Fibroblast of lung (primary cell): ENCODE results near the gene MROH2B.

Experiments used
- EZH2 ChIP-seq: IDR thresholded peaks from 2 replicates; pipeline ENCODE4 v1.5.1; 2012; ENCODE audit warnings: low read length, control low read depth, mild to moderate bottlenecking; ENCODE audit errors: missing control alignments
- TF ChIP-seq, protein P1 (sequence below), 2 donors: IDR thresholded peaks in 1 of 2; conservative IDR thresholded peaks in 1 of 2; 1 replicate in 1 of 2; 2 replicates in 1 of 2; pipeline ENCODE4 v1.5.1; 2011 to 2012; ENCODE audit warnings: low read length in 2 of 2, control low read depth in 1 of 2, inconsistent platforms in 1 of 2, low read depth in 1 of 2, mild to moderate bottlenecking in 1 of 2

DNA sequence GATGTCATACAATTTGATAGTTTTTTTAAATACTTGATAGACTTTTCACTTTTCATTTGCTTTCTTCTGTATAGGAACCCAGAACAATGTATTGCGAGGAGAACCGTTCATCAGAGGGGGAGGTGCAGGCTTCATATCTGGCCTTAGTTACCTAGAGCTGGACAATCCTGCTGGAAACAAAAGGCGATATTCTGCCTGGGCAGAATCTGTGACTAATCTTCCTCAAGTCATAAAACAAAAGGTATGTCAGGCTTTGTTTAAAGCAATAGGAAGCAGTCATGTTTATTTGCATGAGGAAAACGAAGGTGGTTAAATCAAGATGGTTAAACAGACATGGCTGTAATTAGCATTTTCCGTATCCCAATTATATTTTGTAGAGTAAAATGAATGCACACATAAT lies 115.8 kb downstream of the MROH2B start:
- TF ChIP-seq EZH2 = no peak
- TF ChIP-seq, protein P1, sequence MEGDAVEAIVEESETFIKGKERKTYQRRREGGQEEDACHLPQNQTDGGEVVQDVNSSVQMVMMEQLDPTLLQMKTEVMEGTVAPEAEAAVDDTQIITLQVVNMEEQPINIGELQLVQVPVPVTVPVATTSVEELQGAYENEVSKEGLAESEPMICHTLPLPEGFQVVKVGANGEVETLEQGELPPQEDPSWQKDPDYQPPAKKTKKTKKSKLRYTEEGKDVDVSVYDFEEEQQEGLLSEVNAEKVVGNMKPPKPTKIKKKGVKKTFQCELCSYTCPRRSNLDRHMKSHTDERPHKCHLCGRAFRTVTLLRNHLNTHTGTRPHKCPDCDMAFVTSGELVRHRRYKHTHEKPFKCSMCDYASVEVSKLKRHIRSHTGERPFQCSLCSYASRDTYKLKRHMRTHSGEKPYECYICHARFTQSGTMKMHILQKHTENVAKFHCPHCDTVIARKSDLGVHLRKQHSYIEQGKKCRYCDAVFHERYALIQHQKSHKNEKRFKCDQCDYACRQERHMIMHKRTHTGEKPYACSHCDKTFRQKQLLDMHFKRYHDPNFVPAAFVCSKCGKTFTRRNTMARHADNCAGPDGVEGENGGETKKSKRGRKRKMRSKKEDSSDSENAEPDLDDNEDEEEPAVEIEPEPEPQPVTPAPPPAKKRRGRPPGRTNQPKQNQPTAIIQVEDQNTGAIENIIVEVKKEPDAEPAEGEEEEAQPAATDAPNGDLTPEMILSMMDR (conservative IDR thresholded peaks at IDR 0.05 in 1 of 2, IDR thresholded peaks at IDR 0.05 in 1 of 2; ENCODE audit: low read depth in 1 of 2, low read length in 2 of 2) = no peak
